KMS-11 (cell line): ENCODE measurements around the gene EPHA1.
"Not testable (repeated sequence)": the region's sequence is repeated elsewhere in the genome, so short reads cannot be mapped to it uniquely, and the experiment has no call there.

Source experiments
- H2AFZ ChIP-seq: fragments of 200-600 bp; sonication (generic); 2 replicates; pipeline ENCODE4 v1.6.1; 2016; ENCODE audit warnings: antibody characterized with exemption, mixed run types, low read depth
- H3K27ac ChIP-seq: fragments of 200-600 bp; sonication (generic); 2 replicates; pipeline ENCODE4 v1.6.1; 2016; ENCODE audit warnings: mild to moderate bottlenecking, mixed run types
- H3K27me3 ChIP-seq: fragments of 200-600 bp; sonication (generic); 2 replicates; pipeline ENCODE4 v1.6.1; 2017; ENCODE audit warnings: mild to moderate bottlenecking, low read depth, mixed run types, moderate library complexity; ENCODE audit not compliant: insufficient read depth
- H3K36me3 ChIP-seq: fragments of 200-600 bp; sonication (generic); 2 replicates; pipeline ENCODE4 v1.6.1; 2017; ENCODE audit warnings: mild to moderate bottlenecking, mixed run types; ENCODE audit not compliant: insufficient read depth
- H3K4me1 ChIP-seq: fragments of 200-600 bp; sonication (generic); 2 replicates; pipeline ENCODE4 v1.6.1; 2016; ENCODE audit warnings: mild to moderate bottlenecking, low read depth, mixed run types; ENCODE audit not compliant: poor library complexity, severe bottlenecking
- H3K4me2 ChIP-seq: fragments of 200-600 bp; sonication (generic); 2 replicates; pipeline ENCODE4 v1.7.0; 2016; ENCODE audit warnings: mild to moderate bottlenecking, mixed run types
- H3K4me3 ChIP-seq: fragments of 200-600 bp; sonication (generic); IDR thresholded peaks from 2 replicates; pipeline ENCODE4 v1.6.1; 2017; ENCODE audit warnings: low read depth, low read length, mixed read lengths; ENCODE audit not compliant: insufficient read depth
- H3K79me2 ChIP-seq: fragments of 200-600 bp; sonication (generic); 2 replicates; pipeline ENCODE4 v1.6.1; 2016; ENCODE audit warnings: low read depth, mixed run types; ENCODE audit not compliant: insufficient read depth
- H3K9ac ChIP-seq: fragments of 200-600 bp; sonication (generic); 2 replicates; pipeline ENCODE4 v1.6.1; 2016; ENCODE audit warnings: mild to moderate bottlenecking, mixed run types
- H4K20me1 ChIP-seq: fragments of 200-600 bp; sonication (generic); 2 replicates; pipeline ENCODE4 v1.6.1; 2016; ENCODE audit warnings: mild to moderate bottlenecking, mixed run types; ENCODE audit not compliant: insufficient read depth
- CTCF ChIP-seq: fragments of 200-600 bp; sonication (generic); conservative IDR thresholded peaks from 2 replicates; pipeline ENCODE4 v1.6.1; 2017; ENCODE audit warnings: low read depth, mild to moderate bottlenecking, antibody characterized with exemption, low read length, moderate library complexity, mixed read lengths

Gene EPHA1

DNA sequence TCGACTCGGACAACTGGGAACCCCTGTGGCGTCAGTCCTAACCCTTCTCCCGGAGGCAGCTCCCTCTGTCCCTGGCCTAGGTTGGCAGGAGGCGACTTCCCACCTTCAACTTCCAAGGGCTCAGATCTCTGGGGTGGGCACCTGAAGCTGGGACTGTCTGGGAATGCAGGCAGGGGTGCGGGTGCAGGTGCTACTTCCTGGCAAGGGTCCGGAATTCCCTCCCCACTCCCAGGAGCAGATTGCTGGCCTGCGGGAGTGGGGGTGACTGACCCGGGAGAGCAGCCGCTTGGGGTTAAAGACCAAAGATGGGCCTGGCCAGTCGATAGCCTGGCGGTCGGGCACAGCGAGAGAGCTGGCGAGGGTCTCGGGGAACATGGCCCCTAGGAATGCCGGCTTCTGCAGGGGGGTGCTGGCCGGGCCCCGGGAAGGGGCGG lies 387 bp downstream of the EPHA1 start:
- H3K4me1 ChIP-seq = no peaks in the 10 kb centered on the region
- H3K9ac ChIP-seq = no peak overlapping the region
- H3K36me3 ChIP-seq = no peaks in the 10 kb centered on the region
- no peak overlapping the region for H3K27ac ChIP-seq
- H4K20me1 ChIP-seq = no peaks in the 10 kb centered on the region
- H3K4me2 ChIP-seq = no peak overlapping the region
- H3K27me3 ChIP-seq = no peaks in the 10 kb centered on the region
- H3K79me2 ChIP-seq = no peaks in the 10 kb centered on the region
- H2AFZ ChIP-seq = no peak overlapping the region
- H3K4me3 ChIP-seq = no peak overlapping the region
- no peak for TF ChIP-seq CTCF

DNA sequence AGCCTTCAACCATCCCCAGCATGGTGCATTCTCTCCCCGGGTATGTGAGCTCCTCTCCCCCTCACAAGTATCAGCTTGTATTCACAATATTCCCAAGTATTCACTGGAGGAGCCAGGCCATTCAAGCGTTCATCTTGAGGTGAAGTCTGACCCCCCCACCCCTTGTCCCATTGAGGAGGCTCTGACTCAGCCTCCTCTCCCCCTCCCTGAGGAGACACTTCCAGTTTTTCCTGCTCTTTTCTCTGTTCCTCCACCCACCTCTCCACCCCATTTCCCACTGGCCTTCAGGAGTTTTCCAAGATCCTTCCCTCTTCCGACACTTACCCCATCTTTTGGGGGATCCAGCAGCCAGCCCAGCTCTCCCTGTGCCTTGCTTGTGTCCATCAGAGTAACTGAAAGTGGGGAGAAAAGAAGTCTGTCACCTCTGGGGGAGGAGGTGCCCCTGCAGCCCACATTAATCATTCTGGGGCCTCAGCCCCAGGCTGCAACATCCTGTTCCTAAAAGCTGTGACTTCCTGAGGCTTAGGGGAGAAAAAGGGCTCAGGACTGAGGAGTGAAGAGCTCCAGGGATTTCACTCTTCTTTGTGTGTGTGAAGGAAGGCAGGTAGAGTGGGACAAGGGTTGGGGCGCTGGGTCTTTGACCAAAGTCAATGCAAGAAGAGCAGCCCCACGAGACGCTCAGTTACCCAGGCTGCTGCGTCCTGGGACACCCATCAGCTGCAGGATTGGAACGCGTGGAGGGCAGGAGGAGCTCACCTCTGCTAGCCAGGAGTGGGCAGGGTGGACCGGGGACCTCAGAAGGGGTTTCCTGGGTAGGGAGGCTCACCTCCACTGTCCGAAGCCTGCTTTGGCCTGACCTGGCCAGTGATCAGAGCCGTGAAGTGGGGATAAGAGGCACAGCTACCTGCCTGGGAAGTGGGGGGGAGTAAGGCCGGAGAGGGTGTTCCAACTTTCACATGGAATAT lies 1.1 kb downstream of the EPHA1 start:
- no peak overlapping the region for H3K27ac ChIP-seq
- no peaks in the 10 kb centered on the region for H3K36me3 ChIP-seq
- H4K20me1 ChIP-seq = no peaks in the 10 kb centered on the region
- H2AFZ ChIP-seq = no peak overlapping the region
- H3K4me2 ChIP-seq = no peak overlapping the region
- no peak for TF ChIP-seq CTCF
- no peaks in the 10 kb centered on the region for H3K4me1 ChIP-seq
- no peak overlapping the region for H3K4me3 ChIP-seq
- no peak overlapping the region for H3K9ac ChIP-seq
- no peaks in the 10 kb centered on the region for H3K27me3 ChIP-seq
- H3K79me2 ChIP-seq = no peaks in the 10 kb centered on the region

- Histone ChIP-seq H3K79me2 (no peaks in the 10 kb centered on the region), H3K27ac (no peak overlapping the region), H3K4me1 (no peaks in the 10 kb centered on the region), H4K20me1 (no peaks in the 10 kb centered on the region), H3K4me2 (no peak overlapping the region), H2AFZ (no peak overlapping the region), H3K9ac (no peak overlapping the region), H3K36me3 (no peaks in the 10 kb centered on the region), H3K4me3 (no peak overlapping the region), H3K27me3 (no peaks in the 10 kb centered on the region)
- no peak for TF ChIP-seq CTCF
These were observed 2.7 kb downstream of the EPHA1 start for GRCh38 chr7:143406002-143406357.

GRCh38 chr7:143405173-143406001 lies 3.3 kb downstream of the EPHA1 start:
- no peaks in the 10 kb centered on the region for H3K79me2 ChIP-seq
- H3K27me3 ChIP-seq = no peaks in the 10 kb centered on the region
- no peak overlapping the region for H3K27ac ChIP-seq
- H3K36me3 ChIP-seq = no peaks in the 10 kb centered on the region
- H2AFZ ChIP-seq = no peak overlapping the region
- H3K9ac ChIP-seq = no peak overlapping the region
- no peak for TF ChIP-seq CTCF
- no peaks in the 10 kb centered on the region for H3K4me1 ChIP-seq
- H3K4me3 ChIP-seq = no peak overlapping the region
- H4K20me1 ChIP-seq = no peaks in the 10 kb centered on the region
- H3K4me2 ChIP-seq = no peak overlapping the region

GRCh38 chr7:143402233-143402632 lies 6.4 kb downstream of the EPHA1 start:
- not testable (repeated sequence) for H3K79me2 ChIP-seq, H3K36me3 ChIP-seq, H3K4me3 ChIP-seq, H3K27me3 ChIP-seq, H3K4me1 ChIP-seq, H2AFZ ChIP-seq, H3K9ac ChIP-seq, H4K20me1 ChIP-seq, H3K4me2 ChIP-seq, H3K27ac ChIP-seq
